GM12891 (cell line): ENCODE results near the gene ZNF267.

Source experiments
- DNase-seq: peaks from one replicate; pipeline ENCODE4 v3.0.0; 2011; ENCODE audit warnings: low spot score; ENCODE audit not compliant: insufficient read length
- FAIRE-seq: peaks from 2 replicates; lab custom pipeline; 2011; peaks lifted over from hg19 to GRCh38; lab: Jason Lieb, UNC
- PAX5 ChIP-seq: IDR thresholded peaks from 2 replicates; pipeline ENCODE4 v1.6.1; 2011; ENCODE audit warnings: low read length, moderate library complexity, mild to moderate bottlenecking; ENCODE audit not compliant: insufficient read depth, severe bottlenecking
- POLR2A ChIP-seq: IDR thresholded peaks from 2 replicates; pipeline ENCODE4 v1.6.1; 2011; ENCODE audit warnings: low read depth, low read length, control low read depth
- POLR2AphosphoS5 ChIP-seq: IDR thresholded peaks from 2 replicates; pipeline ENCODE4 v1.6.1; 2011; ENCODE audit warnings: low read depth, low read length, control low read depth
- POU2F2 ChIP-seq: IDR thresholded peaks from 2 replicates; pipeline ENCODE4 v1.6.1; 2011; ENCODE audit warnings: low read depth, mild to moderate bottlenecking, control low read depth, low read length, moderate library complexity
- SPI1 ChIP-seq: IDR thresholded peaks from 2 replicates; pipeline ENCODE4 v1.6.1; 2011; ENCODE audit warnings: low read depth, low read length, control low read depth
- TAF1 ChIP-seq: IDR thresholded peaks from 2 replicates; pipeline ENCODE4 v1.6.1; 2011; ENCODE audit warnings: low read depth, low read length, control low read depth

ZNF267 gene

DNA sequence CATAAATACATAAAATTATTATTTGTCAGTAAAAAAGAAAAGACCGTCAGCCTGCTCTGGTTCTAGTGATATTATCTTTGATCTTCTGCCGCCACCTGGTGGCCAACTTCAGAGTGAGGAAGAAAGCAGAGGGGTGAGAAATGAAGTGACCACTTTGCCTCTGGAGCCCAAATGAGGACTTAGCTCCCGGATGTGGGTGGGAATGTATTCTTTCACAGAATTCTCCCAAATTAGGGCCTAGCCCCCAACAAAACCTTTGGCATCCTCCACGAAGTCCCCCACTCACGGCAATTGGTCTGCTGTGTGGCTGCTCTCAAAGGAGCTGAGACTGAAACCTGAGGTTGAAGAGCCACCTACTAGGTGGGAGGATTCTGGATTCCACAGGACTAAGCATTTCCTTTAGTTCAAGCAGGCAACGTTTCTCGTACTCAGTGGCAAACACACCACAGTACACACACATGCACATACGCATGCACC, 4.9 kb upstream of the ZNF267 start:
- no peak for DNase-seq
- peak; percentile 65 for FAIRE-seq
- TF ChIP-seq TAF1 (no peak), POU2F2 (no peak), SPI1 (no peak), POLR2A (no peak), POLR2AphosphoS5 (no peak), PAX5 (no peak)

DNA sequence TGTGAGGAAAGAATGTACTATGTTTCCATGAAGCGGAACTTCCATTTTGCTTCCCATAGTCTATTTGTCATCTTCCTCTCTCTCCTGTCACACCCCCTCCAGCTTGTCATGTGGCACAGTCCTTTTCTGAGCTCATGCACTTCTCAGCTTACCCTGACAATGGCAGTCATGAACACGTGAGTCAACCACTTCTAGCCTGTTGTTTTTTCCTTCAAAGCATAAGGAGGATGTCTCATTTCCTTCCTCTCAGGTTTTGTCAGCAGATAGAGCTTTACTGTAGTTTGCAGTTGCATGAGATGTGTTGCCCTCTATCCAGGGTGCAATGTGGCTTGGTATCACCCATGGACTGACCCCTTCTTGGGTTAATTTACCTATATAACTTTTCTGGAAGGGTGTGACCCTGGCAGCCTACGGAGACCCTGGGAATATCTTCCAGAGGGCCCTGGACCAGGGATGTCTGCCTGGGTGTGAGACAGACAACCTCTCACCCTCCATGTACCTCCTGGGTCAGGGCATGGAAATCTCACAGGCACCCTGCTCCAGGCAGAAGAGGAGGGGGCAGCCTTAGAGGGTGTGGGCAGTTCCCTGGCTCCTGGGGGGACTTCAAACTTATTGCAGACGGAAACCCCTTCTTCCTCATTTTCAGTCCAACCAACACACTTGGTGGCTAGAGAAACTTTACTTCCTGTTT, 4.0 kb upstream of the ZNF267 start:
- FAIRE-seq, result peak; percentile 82
- no peak for DNase-seq
- TF ChIP-seq POLR2A (no peak), SPI1 (peak; percentile 32; the same call in 1 of the 2 replicates)

DNA sequence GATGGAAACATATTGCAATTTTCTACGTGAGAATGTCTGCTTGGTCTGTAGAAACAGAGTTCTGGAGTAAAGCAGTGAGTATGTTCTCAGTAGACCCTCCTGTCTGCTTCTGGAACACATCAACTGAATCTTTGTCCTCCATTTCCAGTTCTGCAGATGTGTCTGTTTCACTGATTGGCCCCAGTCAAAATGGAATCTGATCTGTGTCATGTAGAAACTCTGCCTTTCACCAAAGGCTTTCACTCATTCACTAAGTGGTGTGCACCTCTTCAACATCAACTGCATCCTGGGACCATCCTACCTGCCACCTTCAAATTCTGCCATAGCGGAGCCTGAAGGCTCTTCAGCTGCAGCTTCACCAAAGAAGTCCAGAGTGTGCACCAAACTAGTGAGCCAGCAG, 2.8 kb upstream of the ZNF267 start:
- FAIRE-seq (no peak), DNase-seq (no peak)
- TF ChIP-seq POLR2A (no peak), POU2F2 (no peak), POLR2AphosphoS5 (no peak), PAX5 (no peak), SPI1 (no peak), TAF1 (no peak)

GRCh38 chr16:31871510-31871909, 2.1 kb upstream of the ZNF267 start:
- no peak for DNase-seq
- no peak for TF ChIP-seq PAX5
- no peak for TF ChIP-seq TAF1
- TF ChIP-seq POLR2A, result no peak
- TF ChIP-seq POU2F2, result no peak
- FAIRE-seq, result no peak

DNA sequence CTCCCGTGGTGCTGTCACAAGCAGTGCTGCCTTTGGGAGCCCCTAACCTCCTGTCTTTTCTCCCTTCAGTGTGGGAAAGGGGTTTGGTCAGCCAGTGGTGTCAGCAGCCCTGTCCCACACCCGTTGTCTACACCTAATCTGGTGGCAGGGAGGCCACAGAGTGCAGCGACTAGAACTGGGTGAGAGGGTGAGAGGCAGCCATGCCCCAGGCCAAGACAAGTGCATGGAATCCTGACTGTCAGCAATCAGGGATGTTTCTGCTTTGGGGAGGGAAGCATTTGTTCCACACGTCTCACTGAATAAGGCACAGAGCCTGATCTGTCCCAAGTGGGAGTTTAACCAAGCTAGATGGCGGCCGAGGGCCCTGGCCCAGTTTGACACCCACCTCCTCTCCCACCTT, 1.4 kb upstream of the ZNF267 start:
- TF ChIP-seq POLR2AphosphoS5, result no peak
- TF ChIP-seq PAX5, result no peak
- TF ChIP-seq POU2F2, result no peak
- no peak for TF ChIP-seq TAF1
- TF ChIP-seq POLR2A, result no peak
- no peak for TF ChIP-seq SPI1
- DNase-seq (no peak), FAIRE-seq (no peak)

DNA sequence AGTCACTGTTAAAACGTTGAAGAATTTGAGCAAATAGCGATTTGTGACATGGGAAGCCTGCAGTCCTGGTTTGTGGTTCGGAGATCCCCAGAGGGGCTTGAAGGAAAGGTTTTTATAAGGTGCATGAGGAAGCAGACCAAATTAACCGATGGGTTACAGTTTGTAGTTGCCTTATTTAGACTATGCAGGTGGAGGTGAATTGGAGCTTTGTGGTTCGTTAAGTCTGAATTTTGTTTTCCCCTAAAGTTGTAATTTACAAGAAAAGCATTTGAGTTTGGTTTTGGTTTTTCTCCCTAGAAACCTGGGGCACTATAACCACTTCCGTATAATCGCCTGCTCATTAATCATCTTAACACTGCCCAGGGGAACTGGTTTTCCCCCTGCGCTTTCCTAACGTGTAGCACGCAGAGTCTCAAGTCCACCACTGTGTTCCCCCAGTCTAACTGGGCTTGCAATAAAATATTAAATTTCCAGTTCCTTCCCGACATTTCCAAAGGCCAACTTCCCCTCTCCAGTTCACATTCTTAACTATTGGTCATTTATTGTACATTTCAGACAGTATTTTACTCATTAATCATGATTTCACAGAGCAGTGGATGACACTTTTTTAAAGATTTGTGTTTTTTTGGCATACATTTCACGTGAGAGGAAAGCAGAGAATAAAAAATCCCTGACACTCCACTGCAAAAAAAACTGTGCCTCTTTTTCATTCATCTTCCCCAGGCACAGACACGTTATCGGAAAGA, 932 bp downstream of the ZNF267 start:
- no peak for FAIRE-seq
- no peak for DNase-seq
- TF ChIP-seq PAX5 (no peak), TAF1 (peak; percentile 15; the same call in 1 of the 2 replicates), SPI1 (peak; percentile 86), POLR2AphosphoS5 (0 out of 2 replicates have a peak, but pooled peaks have one; percentile 49)

- FAIRE-seq (no peak), DNase-seq (no peak)
Measured at GRCh38 chr16:31875112-31875803, 1.7 kb downstream of the ZNF267 start.

GRCh38 chr16:31875928-31876547, 2.4 kb downstream of the ZNF267 start:
- DNase-seq, result no peak
- FAIRE-seq, result no peak
- TF ChIP-seq PAX5 (no peak), POLR2A (no peak), POLR2AphosphoS5 (no peak), SPI1 (no peak), POU2F2 (no peak), TAF1 (no peak)

More at GRCh38 chr16:31875112-31875803, 1.7 kb downstream of the ZNF267 start:
- TF ChIP-seq TAF1, result no peak
- TF ChIP-seq POU2F2, result no peak
- TF ChIP-seq SPI1, result no peak
- TF ChIP-seq POLR2AphosphoS5, result 0 out of 2 replicates have a peak, but pooled peaks have one; percentile 48
- TF ChIP-seq PAX5, result no peak
- no peak; the same call in 1 of the 2 replicates for TF ChIP-seq POLR2A
